NK-92 treated with Interleukin-12 subunit alpha and Interleukin-12 subunit beta, amount 100 ng/mL, for 24 hours (cell line): Measurements from ENCODE around the gene CTDSPL2.
A peak's percentile ranks its signal among the peaks of the same experiment; 100 is the strongest.
"Not testable (repeated sequence)": the region's sequence is repeated elsewhere in the genome, so short reads cannot be mapped to it uniquely, and the experiment has no call there.

Experiments
- DNase-seq: peaks from one replicate; lab custom pipeline; 2025; lab: John Stamatoyannopoulos, UW

CTDSPL2 gene

DNA sequence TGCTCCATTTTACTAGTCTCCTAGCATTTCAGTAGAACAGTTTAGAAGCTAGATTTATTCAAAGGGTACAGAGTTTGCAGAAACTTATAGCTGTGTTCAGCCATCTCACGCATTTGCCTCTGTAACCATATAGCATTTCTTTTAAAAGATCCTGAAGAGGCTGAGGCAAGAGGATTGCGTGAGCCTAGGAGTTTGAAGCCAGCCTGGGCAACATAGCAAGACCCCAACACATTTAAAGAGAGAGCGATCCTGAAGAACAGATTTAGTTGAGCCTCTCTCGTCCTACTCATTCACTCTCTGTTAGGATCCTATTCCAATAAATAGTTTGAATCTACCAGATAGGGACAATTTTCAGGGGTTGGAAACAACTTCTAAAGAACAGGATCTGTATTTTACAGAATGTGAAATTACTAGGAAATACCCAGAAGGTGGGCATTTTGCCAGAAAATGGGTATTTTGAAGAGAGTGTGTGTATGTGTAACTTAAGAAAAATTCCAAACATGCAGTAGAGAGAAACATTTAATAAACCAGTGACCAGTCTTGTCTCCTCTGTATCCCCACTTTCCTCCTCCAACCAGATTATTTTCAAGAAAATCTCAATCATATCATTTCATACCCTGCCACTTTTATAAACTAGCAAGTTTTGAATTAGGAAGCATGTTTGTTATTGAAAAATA, 114.0 kb downstream of the CTDSPL2 start:
- DNase-seq = no peak

DNA sequence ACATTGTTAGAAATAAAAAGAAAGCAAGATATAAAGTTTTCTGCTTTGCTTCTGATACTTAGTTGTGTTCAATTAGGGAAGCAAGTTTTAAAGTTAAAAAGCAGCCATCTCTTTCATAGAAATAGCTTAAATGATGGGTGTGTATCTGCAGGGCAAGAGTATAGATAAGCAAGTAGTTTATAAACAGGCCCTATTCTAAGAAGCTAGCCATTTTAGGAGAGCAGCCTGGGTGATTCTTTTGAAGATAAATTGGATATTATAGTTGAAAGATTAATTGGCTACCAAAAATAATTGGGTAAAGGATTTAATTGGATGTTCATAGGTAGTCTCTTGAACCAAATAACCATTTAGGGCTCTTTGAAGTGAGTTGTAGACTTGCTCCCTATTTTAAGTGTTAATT, 115.2 kb downstream of the CTDSPL2 start:
- no peak for DNase-seq

DNA sequence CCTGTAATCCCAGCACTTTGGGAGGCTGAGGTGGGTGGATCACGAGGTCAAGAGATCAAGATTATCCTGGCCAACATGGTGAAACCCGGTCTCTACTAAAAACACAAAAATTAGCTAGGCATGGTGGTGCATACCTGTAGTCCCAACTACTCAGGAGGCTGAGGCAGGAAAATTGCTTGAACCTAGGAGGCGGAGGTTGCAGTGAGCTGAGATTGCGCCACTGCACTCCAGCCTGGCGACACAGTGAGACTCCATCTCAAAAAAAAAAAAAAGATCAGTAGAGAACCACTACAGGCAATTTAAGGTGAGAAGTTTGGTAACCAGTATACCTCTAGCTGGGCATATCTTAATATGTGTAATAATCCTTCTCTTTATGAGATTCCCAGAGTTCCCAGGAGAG, 117.3 kb downstream of the CTDSPL2 start:
- DNase-seq = not testable (repeated sequence)

DNA sequence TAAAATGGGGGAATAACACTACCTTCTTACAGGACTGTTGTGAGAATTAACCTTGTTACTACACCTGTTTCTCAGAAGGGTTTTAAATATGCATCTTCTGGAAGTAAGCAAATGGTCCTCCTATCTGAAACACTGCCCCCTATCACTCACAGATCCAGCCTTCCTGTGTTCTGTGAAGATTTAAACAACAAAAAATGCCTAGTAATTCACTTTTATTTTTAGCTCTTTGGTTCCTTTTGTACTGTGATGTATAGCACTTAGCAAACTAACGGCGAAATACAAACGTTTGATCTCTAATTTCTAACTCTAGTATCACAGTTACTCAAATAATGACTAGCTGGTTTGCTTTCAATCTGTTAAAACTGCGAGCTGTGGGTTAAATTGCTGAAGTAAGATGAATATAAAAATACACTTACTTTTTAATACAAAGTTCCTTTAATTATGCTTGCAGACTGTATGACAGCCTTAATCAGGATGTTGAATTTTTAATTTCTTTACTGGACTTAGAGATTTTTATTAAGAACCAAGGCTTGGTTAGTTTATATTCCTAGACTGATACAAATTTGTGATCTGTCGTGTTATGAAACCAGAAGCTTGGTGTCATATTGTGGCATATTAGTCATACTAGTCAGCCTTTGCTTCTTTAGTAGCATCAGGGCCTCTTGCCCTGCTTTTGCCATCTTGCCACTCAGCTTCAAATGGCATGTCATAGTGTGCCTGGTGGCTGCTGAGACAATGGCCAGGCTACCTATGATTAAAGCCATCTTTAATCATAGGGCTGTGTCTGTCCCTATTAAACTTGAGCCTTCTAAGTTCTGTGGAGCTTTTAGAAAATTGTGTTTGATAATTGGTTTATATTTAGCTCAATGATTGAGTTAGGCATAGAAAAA, 118.7 kb downstream of the CTDSPL2 start:
- peak; percentile 16 for DNase-seq

DNA sequence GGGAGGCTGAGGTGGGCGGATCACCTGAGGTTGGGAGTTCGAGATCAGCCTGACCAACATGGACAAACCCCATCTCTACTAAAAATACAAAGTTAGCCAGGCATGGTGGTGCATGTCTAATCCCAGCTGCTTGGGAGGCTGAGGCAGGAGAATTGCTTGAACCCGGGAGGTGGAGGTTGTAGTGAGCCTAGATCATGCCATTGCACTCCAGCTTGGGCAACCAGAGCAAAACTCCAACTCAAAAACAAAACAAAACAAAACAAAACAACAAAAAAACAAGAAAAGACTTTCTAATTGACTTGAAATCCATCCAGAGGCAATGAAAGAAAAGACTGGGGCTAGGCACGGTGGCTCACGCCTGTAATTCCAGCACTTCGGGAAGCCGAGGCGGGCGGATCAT, 121.7 kb downstream of the CTDSPL2 start:
- DNase-seq = not testable (repeated sequence)

DNA sequence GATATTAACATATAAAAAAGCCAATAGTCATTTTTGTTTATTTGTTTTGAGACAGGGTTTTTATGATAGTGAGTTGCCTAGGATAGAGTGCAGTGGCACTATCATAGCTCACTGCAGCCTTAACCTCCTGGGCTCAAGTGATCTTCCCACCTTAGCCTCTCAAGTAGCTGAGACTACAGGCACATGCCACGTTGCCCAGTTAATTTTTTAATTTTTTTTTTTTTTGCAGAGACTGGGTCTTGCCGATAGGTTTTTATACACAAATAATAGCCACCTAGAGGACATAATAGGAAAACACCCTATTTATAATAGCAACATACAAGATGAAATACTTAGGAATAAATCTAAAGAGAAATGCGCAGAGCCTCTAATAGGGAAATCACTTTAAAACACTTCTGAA, 122.8 kb downstream of the CTDSPL2 start:
- no peak for DNase-seq

DNA sequence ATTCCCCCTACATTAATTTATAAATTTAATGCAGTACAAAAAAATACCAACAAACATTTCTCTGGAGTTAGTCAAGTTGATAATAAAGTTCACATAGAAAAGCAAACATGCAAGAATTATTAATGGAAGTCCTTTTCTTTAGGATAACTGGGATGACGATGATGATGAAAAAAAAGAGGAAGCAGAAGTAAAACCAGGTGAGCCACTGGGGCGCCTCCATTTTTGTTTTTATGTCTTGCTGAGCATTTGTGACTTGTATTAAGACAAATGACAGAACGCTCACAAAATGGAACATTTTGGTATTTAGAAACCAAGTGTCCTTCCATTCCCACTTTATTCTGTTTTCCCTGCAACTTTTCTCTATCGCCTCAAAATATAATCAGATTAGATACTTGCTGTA, 123.3 kb downstream of the CTDSPL2 start:
- DNase-seq = no peak

DNA sequence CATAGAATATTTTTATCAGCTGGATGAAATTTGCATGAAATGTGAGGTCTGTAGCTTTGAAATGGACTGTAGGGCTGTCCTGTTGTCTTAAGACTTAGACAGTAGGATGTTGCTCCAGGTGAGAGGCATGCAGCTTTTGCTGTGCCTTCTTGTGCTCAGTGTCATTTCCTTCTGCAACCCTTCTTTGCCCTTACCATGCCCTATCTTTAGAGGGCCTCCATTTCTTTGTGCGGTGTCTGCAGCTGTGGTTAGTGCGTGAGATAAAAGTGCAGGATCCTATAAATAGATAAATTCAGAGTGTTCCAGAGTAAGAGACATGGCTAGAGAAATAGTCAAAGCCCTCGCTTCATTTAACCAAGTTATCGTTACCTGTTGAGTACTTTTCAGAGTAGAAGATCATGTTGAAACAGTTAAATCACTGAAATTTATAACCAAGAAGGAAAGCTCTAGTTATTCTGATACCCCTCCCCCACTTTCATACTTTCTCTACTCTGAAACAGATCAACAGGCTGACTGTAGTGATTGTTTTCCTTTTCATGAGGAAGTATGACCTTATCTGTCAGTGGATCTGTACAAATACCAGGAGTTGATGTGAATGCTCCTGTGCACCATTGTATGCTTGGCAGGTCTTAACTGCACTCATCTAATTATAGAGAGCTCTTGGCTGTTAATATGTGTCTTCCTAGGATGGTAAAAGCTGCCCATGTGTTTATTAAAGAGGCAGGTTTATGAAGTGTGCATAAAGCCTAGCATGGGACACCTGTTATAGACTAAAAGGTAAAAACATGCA, 127.7 kb downstream of the CTDSPL2 start:
- DNase-seq = no peak

DNA sequence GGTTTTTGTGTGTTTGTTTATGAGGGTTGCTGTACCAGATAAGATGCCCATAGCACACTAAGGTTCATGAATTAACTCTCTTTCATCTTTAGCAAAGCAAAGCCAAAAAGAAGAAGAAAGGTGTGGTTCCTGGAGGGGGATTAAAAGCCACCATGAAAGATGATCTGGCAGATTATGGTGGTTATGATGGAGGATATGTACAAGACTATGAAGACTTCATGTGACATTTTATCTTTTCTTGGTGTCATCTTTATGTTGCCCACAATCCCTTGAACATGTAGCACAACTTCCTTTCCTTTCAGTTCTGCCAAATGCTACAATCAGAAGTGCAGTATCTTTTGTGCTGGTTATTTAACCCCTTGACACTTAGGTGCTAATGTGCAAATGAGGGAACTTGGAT, 133.5 kb downstream of the CTDSPL2 start:
- DNase-seq = not testable (repeated sequence)

DNA sequence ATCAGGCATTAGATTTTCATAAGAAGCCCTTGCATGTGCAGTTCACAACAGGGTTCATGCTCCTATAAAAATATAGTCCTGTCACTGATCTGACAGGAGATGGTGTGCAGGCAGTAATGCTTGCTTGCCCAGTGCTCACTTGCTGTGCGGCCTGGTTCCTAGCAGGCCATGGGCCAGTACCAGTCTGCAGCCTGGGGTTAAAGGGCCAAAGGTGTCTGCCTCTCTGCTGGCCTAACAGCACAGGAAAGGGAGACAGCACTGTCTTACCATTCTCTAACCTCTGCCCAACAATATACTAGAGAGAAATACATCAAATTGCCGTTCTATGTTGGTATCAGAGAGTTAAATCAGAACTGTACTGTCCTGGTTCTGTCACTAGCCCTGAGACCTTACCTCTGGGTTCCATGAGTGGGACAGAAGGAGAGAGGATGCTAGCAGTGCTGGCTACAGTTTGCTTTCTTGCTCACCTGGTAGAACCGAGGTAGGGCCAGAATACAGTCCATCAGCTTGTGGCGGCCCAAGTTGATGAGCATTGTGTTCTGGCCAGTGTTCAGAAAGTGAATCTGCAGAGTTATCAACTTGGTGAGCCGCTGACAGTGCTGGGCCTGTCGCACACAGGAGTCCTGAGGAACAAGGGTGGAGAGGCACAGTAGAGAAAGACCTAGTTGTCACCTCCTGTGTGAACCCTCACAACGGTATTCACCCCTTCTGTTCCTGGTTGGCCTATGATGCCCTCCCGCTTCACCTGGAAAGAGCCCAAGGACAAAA, 138.1 kb downstream of the CTDSPL2 start:
- no peak for DNase-seq

DNA sequence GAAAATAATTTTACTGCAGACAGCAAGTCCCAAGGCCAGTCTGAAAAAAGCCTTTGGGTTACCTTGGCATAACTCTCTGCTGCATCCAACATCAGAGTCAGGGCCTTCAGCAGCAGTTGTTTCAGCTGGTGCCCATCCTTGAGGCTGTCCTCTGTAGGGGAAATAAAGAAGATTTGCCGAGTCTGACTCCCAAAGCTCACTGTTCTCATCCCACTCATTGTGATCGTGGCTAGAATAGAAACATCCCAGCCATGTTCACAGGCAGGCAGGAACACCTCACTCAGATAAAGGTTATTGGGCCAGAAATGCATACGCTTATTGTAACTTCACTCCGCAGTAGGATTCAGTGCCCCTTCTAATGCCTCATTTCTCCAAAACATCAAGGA, 138.7 kb downstream of the CTDSPL2 start:
- no peak for DNase-seq

DNA sequence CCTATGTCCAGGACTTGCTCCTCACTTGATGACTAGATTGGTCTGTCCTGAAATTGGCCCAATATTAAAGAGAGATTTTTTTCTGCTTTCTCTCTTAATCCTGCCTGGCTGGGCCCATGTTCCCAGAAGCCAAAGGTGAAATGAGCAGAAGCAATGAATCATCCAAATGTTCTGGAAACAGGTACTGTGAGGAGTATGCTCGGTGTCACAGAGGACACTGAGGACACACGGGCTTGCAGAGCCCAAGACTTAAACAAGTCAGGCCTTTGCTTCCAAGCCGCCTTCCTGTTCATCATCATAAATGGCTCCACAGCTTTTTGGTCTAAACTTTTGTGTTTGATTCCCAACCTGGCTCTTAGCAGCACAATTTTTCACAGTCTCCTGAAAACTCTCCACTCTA, 140.9 kb downstream of the CTDSPL2 start:
- DNase-seq = no peak

DNA sequence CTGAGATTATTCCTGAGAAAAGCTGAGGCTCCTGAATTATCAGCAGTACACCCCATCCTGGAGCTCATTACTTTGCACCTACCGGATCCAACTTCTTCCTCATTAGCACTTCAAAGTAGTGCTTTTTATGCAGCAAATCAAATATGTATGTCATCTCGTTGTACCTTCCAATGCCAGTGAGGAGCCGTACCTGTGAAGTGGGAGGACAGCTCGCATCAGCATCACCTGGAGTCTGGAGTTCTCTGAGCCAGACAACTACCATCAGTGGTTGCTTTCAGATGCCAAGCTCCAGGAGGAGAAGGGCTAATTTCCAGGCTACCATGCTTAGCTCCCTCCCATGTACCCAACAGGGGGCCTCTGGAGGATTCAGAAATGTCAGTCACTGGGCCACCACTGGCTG, 141.9 kb downstream of the CTDSPL2 start:
- DNase-seq = no peak

DNA sequence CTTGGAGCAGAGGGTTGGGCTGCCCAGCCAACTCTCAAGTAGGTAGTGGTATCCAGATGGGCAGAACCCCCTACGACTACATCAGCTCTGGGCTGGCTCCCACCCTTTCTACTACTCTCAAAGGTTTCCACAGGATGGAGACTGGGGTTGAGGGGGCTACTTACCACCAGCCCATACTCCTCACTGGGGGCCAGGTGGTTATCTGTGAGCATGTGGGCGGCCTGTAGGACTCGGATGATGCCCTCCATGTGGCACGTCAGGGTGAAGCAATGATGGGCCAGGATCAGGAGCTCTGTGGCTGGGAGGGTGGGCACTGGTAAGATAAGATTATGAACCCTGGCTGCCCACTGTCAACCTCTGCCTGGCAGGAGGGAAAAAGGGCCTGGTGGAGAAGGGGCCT, 142.9 kb downstream of the CTDSPL2 start:
- DNase-seq = no peak

DNA sequence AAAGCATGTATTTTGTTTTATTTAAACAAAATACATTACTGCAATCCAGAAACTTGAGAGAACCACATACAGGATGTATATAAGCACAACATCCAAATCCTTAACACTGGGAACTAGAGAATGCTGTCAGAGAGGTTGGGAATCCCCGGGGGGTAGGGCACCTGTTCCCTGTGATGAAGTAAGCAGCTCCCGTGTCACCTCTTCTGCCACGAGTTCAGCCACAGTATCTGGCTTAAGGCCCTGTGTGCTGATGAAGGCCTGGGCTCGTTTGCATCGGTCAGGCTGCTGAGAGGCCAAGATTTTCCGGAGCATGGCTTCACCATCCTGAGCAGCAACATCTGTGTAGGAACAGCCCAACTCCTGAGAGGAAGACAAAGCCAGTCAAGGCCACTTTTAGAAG, 146.0 kb downstream of the CTDSPL2 start:
- no peak for DNase-seq

DNA sequence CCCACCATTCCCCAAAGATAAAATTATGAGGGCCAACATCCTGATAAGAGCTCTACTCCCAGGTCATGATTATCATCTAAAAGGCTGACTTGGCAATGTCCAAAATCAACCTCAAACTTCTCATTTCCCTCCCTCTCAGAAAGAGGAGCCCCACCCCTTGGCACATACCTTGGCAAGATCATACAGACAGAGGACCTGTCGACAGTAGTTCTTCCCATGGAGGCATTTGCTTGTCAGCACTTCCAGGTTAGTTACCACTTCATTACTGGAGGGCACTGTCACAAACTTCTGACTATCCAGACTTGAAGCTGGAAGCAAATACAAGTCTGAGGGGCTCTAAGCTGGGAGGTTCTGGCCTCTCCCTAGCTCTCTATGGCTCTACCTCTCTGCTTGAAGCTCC, 147.3 kb downstream of the CTDSPL2 start:
- DNase-seq = no peak
